ENCODE data around the gene LENG9.

Gene LENG9

GRCh38 chr19:54429176-54429495 lies 34.4 kb downstream of the LENG9 start:
- no peak for DNase-seq (ENCODE audit: low read depth, low spot score)

GRCh38 chr19:54428323-54429175 lies 35.0 kb downstream of the LENG9 start:
- no peak for DNase-seq (ENCODE audit: low read depth, low spot score)

More at GRCh38 chr19:54429176-54429495, 34.4 kb downstream of the LENG9 start:
- no peak overlapping the region for H3K4me3 ChIP-seq (ENCODE audit: low read length)

DNA sequence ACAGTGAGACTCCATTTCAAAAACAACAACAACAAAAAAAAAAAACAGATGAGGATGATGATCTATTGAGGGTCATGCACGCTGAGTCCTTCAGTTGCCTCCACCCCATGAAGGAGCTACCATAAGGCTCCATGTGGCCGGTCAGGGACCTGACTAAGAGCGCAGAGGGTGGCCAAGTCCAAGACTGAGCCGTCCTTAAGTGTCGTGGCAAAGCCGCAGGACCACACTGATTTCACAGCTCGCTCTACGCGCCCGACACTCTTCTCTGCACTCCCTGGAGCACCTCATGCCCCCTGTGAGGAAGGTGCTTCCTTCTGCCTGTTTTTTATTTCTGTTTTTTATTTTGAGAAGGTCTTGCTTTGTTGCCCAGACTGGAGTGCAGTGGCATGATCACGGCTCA lies 36.0 kb downstream of the LENG9 start:
- no peak for DNase-seq (ENCODE audit: low read depth, low spot score)
- no peak overlapping the region for H3K4me3 ChIP-seq (ENCODE audit: low read length)

More at GRCh38 chr19:54428323-54429175, 35.0 kb downstream of the LENG9 start:
- H3K4me3 ChIP-seq (ENCODE audit: low read length), result no peak overlapping the region

GRCh38 chr19:54426291-54426931 lies 37.2 kb downstream of the LENG9 start:
- no peak overlapping the region for H3K4me3 ChIP-seq (ENCODE audit: low read length)
- DNase-seq (ENCODE audit: low read depth, low spot score), result no peak

- no peak overlapping the region for H3K4me3 ChIP-seq (ENCODE audit: low read length)
- DNase-seq (ENCODE audit: low read depth, low spot score), result no peak
Measured at GRCh38 chr19:54425382-54425723, 38.2 kb downstream of the LENG9 start.

GRCh38 chr19:54424660-54425381 lies 38.8 kb downstream of the LENG9 start:
- no peak for DNase-seq (ENCODE audit: low read depth, low spot score)
- H3K4me3 ChIP-seq (ENCODE audit: low read length), result no peak overlapping the region

DNA sequence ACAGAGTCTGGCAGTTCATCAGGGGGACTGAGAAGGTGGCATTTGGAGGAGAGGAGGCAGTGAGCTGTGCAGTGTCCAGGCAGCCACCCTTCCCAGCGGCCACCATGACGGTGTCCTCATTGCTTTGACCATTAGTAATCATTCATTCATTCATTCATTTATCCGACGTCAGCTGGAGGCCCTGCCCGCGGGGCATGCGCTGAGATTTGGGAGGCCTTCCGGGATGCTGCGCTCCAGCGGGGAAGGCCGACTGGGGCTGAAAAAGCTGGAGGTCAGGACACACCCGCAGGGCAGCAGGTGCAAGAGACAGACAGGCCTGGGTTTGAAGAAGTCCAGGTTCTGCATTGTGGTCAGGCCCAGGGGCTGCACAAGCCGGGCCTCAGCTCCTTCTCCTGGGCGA lies 39.4 kb downstream of the LENG9 start:
- DNase-seq (ENCODE audit: low read depth, low spot score), result no peak
- no peak overlapping the region for H3K4me3 ChIP-seq (ENCODE audit: low read length)

- no peak overlapping the region for H3K4me3 ChIP-seq (ENCODE audit: low read length)
- no peak for DNase-seq (ENCODE audit: low read depth, low spot score)
Measured at GRCh38 chr19:54422136-54422535, 41.4 kb downstream of the LENG9 start.

GRCh38 chr19:54421521-54421920 lies 42.1 kb downstream of the LENG9 start:
- no peak for DNase-seq (ENCODE audit: low read depth, low spot score)
- H3K4me3 ChIP-seq (ENCODE audit: low read length), result no peak overlapping the region

- DNase-seq (ENCODE audit: low read depth, low spot score), result no peak
- H3K4me3 ChIP-seq (ENCODE audit: low read length), result no peak overlapping the region
Measured at GRCh38 chr19:54421169-54421516, 42.4 kb downstream of the LENG9 start.

- DNase-seq (ENCODE audit: low read depth, low spot score), result no peak
Measured at GRCh38 chr19:54420383-54421168, 43.0 kb downstream of the LENG9 start.

GRCh38 chr19:54420068-54420382 lies 43.6 kb downstream of the LENG9 start:
- no peak for DNase-seq (ENCODE audit: low read depth, low spot score)
- no peak overlapping the region for H3K4me3 ChIP-seq (ENCODE audit: low read length)

More at GRCh38 chr19:54420383-54421168, 43.0 kb downstream of the LENG9 start:
- no peak overlapping the region for H3K4me3 ChIP-seq (ENCODE audit: low read length)

GRCh38 chr19:54418930-54419800 lies 44.4 kb downstream of the LENG9 start:
- no peak overlapping the region for H3K4me3 ChIP-seq (ENCODE audit: low read length)
- no peak for DNase-seq (ENCODE audit: low read depth, low spot score)

DNA sequence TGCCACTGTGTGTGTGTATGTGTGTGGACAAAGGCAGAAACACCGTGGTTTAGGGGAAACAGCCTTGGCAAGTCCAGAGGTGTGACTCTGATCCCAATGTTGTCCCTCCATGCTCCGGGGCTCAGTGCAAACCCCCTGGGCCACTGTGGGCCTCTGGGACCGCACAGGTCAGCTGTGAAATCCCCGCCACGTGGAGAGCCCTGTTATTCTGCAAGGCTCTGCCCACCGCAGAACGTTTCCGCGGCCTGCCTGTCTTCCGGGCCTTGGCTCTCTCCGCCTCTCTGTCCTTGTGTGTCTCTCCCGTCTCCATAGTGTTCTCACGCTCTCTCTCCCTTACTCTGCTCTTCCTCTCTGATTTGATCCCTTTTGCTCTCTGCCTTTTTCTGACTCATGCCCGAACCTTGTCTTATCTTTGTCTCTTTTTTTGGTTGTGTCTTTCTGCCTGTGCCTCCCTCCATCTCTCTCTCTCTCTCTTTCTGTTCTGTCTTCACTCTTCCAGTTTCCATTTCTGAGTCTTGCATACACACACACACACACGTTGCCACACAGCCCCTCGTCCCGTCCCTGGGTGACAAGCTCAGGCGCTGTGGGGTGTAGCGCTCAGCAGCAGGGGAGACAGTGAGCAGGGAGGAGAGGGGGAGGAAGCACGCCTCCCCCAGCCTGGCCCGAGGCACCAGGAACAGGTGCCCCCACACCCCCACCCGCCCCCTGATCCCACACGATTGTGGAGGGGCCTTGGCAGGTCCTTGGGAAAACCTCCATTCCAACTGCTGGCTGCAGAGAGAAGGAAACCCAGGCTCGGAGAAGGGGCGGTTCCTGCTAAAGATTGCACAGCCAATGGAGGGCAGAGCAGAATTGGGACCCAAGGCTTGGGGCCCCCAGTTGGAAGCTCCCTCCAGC lies 45.3 kb downstream of the LENG9 start:
- DNase-seq (ENCODE audit: low read depth, low spot score), result no peak
- H3K4me3 ChIP-seq (ENCODE audit: low read length), result no peak overlapping the region

- no peak for DNase-seq (ENCODE audit: low read depth, low spot score)
- no peak overlapping the region for H3K4me3 ChIP-seq (ENCODE audit: low read length)
Measured at GRCh38 chr19:54416695-54417491, 46.7 kb downstream of the LENG9 start.

DNA sequence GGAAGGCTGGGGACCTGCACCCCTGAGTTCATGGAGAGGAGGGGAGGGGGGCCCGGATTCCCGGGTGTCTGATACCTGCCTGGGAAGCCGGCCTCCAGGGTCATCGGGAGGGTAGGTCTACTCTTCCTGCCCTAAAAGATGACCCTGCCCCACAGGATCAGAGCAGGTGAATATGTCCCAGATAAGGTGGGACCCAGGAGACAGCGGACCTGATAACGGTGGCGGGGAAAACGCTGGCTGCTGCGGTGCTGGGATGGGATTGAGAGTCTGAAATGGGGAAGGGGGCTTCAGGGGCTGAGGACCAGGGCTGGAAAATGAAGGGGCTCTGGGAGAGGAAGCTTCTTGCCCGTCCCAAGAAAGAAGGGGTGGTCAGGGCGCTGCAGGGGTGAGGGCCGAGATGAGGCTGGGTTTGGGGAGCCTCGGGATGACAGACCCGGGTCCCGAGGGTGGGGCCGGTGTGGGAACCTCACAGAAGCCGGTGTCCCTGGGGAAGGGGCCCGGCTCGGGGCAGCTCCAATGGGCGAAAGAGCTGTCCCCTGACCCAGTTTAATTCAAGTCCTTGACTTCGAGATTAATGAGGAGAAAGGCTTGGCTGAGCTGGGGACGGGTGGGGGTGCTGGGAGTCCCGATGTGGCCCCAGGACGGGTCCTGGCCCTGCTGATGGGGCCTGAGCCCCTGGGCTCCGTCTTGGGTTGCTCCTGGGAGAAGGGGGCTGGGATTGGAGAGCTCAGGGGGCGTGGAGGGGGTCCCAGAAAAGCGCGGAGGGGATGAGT lies 47.5 kb downstream of the LENG9 start:
- no peak overlapping the region for H3K4me3 ChIP-seq (ENCODE audit: low read length)
- DNase-seq (ENCODE audit: low read depth, low spot score), result no peak
